Right cardiac atrium (tissue), 5 donors: ENCODE data around the gene CRISPLD2. TPM values are rescaled to one million over a fixed set of nuclear protein-coding genes. Genes with fewer than 3 reads are reported as not detected.

Experiments used
- ATAC-seq, 2 donors: fragments of 200-7000 bp; cut with Tn5 transposase; one replicate each; pipeline versions ENCODE4 v1.8.0 to v1.9.1; 2020; ENCODE audit warnings: moderate library complexity in 2 of 2, mild to moderate bottlenecking in 1 of 2
- DNase-seq, 3 donors: peaks; one replicate each; pipeline ENCODE4 v3.0.0-alpha.2; 2020
- H3K27ac ChIP-seq: one replicate; pipeline ENCODE4 v1.5.1; 2013; ENCODE audit warnings: mild to moderate bottlenecking, low read length, control low read depth, moderate library complexity
- H3K27me3 ChIP-seq: one replicate; pipeline ENCODE4 v1.6.1; 2013; ENCODE audit not compliant: control insufficient read depth, insufficient read depth
- H3K4me1 ChIP-seq: one replicate; pipeline ENCODE4 v1.6.1; 2013; ENCODE audit warnings: low read length; ENCODE audit not compliant: control insufficient read depth, insufficient read depth
- H3K4me3 ChIP-seq: one replicate; pipeline ENCODE4 v1.5.1; 2013; ENCODE audit warnings: low read length, control low read depth
- H3K9me3 ChIP-seq: one replicate; pipeline ENCODE4 v1.6.1; 2013; ENCODE audit warnings: low read length; ENCODE audit not compliant: control insufficient read depth
- WGBS: extraction: QIAGEN DNeasy Blood & Tissue Kit; methylation state at CpG from one replicate; pipeline ENCODE4 v1.1.7; 2013; 5-methylcytosine and 5-hydroxymethylcytosine counted together
- intact Hi-C, 4 donors: fragments of 100-400 bp; cut with DNase I; formaldehyde crosslinking; loops; one replicate each; pipeline versions ENCODE4 v1.11.0 to v1.14.0; 2022 to 2023
- polyA plus RNA-seq: library from polyadenylated mRNA; stranded (reverse); fragments of 200-250 nt; gene quantifications from one replicate; pipeline ENCODE4 v1.2.3, GENCODE V29; 2013
- total RNA-seq, 4 donors: library from RNA; stranded (reverse); fragmentation: NEBNext Ultra II Directional; extraction: Animal tissue kit (Norgen Biotek cat#: 25700); gene quantifications; one replicate each; pipeline ENCODE4 v1.2.1, GENCODE V29; 2021
- donor health status: healthy with polysubstance abuse.
- donor health status: DM: no; HTN: yes; CAD: no.
- donor health status: DM: no; HTN: no; CAD: no.
- donor health status: DM: no; HTN: yes; CAD: no; lungs with severe emphysema.
- donor health status: DM: yes; HTN: yes; CAD: no.

Gene CRISPLD2
- total and polyA plus RNA-seq, 5 donors, result 12.7 to 69.5 (median 26.3) TPM

GRCh38 chr16:84815462-84815861, 4.3 kb upstream of the CRISPLD2 start:
- H3K4me1 ChIP-seq, result no peaks in the 10 kb centered on the region
- DNase-seq (peak in 2 of 3 donors; percentile 43 to 76), ATAC-seq (no peak)
- 55% methylated on average over 7 of the region's 7 CpGs for WGBS
- H3K9me3 ChIP-seq, result no peaks in the 10 kb centered on the region
- H3K27me3 ChIP-seq, result no peaks in the 10 kb centered on the region
- no peak overlapping the region for H3K27ac ChIP-seq
- H3K4me3 ChIP-seq, result no peak overlapping the region
- intact Hi-C loops, result no loop called here

- H3K27me3 ChIP-seq, result no peaks in the 10 kb centered on the region
- no peak overlapping the region for H3K27ac ChIP-seq
- intact Hi-C loops, result no loop called here
- WGBS, result 87% methylated on average over 7 of the region's 7 CpGs
- H3K4me1 ChIP-seq, result no peaks in the 10 kb centered on the region
- ATAC-seq (no peak), DNase-seq (no peak)
- no peak overlapping the region for H3K4me3 ChIP-seq
- no peaks in the 10 kb centered on the region for H3K9me3 ChIP-seq
These were observed 3.8 kb upstream of the CRISPLD2 start for GRCh38 chr16:84816023-84816422.

DNA sequence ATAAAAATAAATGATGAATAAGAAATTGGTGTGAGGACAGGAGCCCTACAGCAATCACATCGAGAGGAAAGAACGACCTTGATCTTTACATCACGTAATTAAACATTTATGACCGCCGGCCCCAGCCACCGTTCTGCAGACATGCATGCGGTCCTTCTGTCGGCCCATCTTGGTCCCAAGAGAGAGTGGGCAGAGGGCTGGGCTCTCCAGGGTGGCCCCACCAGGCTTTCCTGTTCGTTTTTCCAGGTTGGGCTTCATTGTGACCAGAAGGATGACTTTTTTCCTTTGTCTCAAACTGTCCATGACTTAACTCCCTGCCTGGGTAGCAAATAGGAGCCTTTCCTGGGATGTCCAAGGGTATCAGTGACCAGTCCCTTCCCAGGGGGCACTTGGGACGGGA, 3.3 kb upstream of the CRISPLD2 start:
- DNase-seq, result no peak
- ATAC-seq, result no peak
- Histone ChIP-seq H3K27ac (no peak overlapping the region), H3K27me3 (no peaks in the 10 kb centered on the region), H3K4me3 (no peak overlapping the region), H3K4me1 (no peaks in the 10 kb centered on the region), H3K9me3 (no peaks in the 10 kb centered on the region)
- 85% methylated on average over 10 of the region's 10 CpGs for WGBS
- intact Hi-C loops, result no loop called here

GRCh38 chr16:84817206-84817605, 2.6 kb upstream of the CRISPLD2 start:
- no peak overlapping the region for H3K4me3 ChIP-seq
- H3K27me3 ChIP-seq, result no peaks in the 10 kb centered on the region
- WGBS, result 89% methylated on average over 10 of the region's 10 CpGs
- H3K4me1 ChIP-seq, result peaks cover 2% of the 10 kb centered on the region
- ATAC-seq (no peak), DNase-seq (no peak)
- intact Hi-C loops, result no loop called here
- no peaks in the 10 kb centered on the region for H3K9me3 ChIP-seq
- no peak overlapping the region for H3K27ac ChIP-seq

DNA sequence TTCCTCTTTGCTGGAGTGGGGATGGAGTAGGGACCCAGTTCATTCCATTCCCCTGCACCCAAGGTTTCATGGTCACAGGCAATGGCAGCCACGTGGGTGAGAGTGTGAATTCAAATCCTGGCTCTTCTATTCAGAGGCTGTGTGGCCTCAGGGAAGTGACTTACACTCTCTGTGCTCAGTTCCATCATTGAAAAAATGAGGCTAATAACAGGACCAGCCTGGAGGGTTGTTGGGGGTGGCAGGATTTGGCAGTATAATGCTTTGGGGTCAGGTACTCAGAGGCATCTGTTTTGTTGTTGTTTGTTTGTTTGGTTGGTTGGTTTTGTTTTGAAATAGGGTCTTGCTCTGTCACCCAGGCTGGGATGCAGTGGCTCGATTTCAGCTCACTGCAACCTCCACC, 2.2 kb upstream of the CRISPLD2 start:
- Histone ChIP-seq H3K4me1 (peaks cover 2% of the 10 kb centered on the region), H3K27me3 (no peaks in the 10 kb centered on the region), H3K27ac (no peak overlapping the region), H3K9me3 (no peaks in the 10 kb centered on the region), H3K4me3 (no peak overlapping the region)
- WGBS, result 76% methylated on average over 2 of the region's 2 CpGs
- intact Hi-C loops, result no loop called here
- DNase-seq (no peak), ATAC-seq (no peak)

DNA sequence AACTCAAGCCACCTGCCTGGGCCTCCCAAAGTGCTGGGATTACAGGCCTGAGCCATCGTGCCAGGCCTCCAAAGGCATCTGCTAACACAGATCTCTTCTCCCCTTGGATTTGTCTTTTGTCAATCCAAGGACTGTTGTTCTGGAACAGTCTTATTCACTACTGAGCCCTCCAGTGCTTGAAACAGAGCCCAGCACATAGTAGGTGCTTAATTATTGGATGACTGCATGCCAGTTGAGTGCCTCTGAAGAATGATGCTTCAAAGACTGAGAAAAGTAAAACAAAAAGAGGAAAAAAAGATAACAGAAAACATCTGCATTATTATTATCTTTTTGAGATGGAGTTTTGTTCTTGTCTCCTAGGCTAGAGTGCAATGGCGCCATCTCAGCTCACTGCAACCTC, 1.7 kb upstream of the CRISPLD2 start:
- H3K27me3 ChIP-seq, result no peaks in the 10 kb centered on the region
- H3K4me3 ChIP-seq, result no peak overlapping the region
- H3K27ac ChIP-seq, result no peak overlapping the region
- ATAC-seq (no peak), DNase-seq (no peak)
- 88% methylated on average over 2 of the region's 2 CpGs for WGBS
- H3K9me3 ChIP-seq, result no peaks in the 10 kb centered on the region
- peaks cover 3% of the 10 kb centered on the region for H3K4me1 ChIP-seq
- intact Hi-C loops, result no loop called here

GRCh38 chr16:84818989-84819643, 669 bp upstream of the CRISPLD2 start:
- intact Hi-C loops, result no loop called here
- peak overlapping the region; percentile 2 for H3K4me3 ChIP-seq
- no peaks in the 10 kb centered on the region for H3K9me3 ChIP-seq
- 63% methylated on average over 29 of the region's 29 CpGs for WGBS
- H3K4me1 ChIP-seq, result peaks cover 3% of the 10 kb centered on the region
- no peak for DNase-seq
- no peaks in the 10 kb centered on the region for H3K27me3 ChIP-seq
- no peak overlapping the region for H3K27ac ChIP-seq
- ATAC-seq, result peak in 1 of 2 donors; percentile 2

DNA sequence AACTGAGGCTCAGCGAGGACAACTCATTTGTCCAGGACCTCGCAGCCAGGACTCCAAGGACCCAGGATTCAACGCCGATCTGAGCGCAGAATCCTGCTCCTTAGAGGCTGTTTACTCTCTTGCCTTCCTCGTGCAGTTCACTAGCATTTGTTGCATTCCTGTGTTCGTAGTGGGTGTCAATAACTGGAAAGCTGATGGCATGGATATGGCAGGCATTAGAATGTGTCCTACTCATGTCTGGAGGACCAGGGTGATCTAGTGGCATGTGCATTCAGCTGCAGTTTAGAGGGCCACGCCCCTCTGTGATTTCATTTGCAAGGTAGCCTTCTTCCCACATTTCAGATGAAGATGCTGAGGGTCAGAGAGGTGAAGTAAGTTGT, 510 bp downstream of the CRISPLD2 start:
- ATAC-seq (no peak), DNase-seq (no peak)
- intact Hi-C loops, result no loop called here
- H3K9me3 ChIP-seq, result no peaks in the 10 kb centered on the region
- H3K4me3 ChIP-seq, result peak overlapping the region; percentile 66
- H3K4me1 ChIP-seq, result peaks cover 3% of the 10 kb centered on the region
- WGBS, result 48% methylated on average over 8 of the region's 8 CpGs
- H3K27ac ChIP-seq, result no peak overlapping the region
- H3K27me3 ChIP-seq, result no peaks in the 10 kb centered on the region

GRCh38 chr16:84820771-84821170, 986 bp downstream of the CRISPLD2 start:
- DNase-seq, result peak in 1 of 3 donors; percentile 65
- H3K9me3 ChIP-seq, result no peaks in the 10 kb centered on the region
- H3K27ac ChIP-seq, result no peak overlapping the region
- peaks cover 3% of the 10 kb centered on the region for H3K4me1 ChIP-seq
- ATAC-seq, result peak in 1 of 2 donors; percentile 11
- H3K27me3 ChIP-seq, result no peaks in the 10 kb centered on the region
- intact Hi-C loops, result no loop called here
- H3K4me3 ChIP-seq, result peak overlapping the region; percentile 66
- WGBS, result 63% methylated on average over 12 of the region's 12 CpGs

GRCh38 chr16:84821179-84821578, 1.4 kb downstream of the CRISPLD2 start:
- intact Hi-C loops, result no loop called here
- Histone ChIP-seq H3K4me1 (peaks cover 3% of the 10 kb centered on the region), H3K9me3 (no peaks in the 10 kb centered on the region), H3K27ac (no peak overlapping the region), H3K27me3 (no peaks in the 10 kb centered on the region), H3K4me3 (peak overlapping the region; percentile 66)
- DNase-seq, result peak in 1 of 3 donors; percentile 42
- WGBS, result 80% methylated on average over 9 of the region's 9 CpGs
- no peak for ATAC-seq

DNA sequence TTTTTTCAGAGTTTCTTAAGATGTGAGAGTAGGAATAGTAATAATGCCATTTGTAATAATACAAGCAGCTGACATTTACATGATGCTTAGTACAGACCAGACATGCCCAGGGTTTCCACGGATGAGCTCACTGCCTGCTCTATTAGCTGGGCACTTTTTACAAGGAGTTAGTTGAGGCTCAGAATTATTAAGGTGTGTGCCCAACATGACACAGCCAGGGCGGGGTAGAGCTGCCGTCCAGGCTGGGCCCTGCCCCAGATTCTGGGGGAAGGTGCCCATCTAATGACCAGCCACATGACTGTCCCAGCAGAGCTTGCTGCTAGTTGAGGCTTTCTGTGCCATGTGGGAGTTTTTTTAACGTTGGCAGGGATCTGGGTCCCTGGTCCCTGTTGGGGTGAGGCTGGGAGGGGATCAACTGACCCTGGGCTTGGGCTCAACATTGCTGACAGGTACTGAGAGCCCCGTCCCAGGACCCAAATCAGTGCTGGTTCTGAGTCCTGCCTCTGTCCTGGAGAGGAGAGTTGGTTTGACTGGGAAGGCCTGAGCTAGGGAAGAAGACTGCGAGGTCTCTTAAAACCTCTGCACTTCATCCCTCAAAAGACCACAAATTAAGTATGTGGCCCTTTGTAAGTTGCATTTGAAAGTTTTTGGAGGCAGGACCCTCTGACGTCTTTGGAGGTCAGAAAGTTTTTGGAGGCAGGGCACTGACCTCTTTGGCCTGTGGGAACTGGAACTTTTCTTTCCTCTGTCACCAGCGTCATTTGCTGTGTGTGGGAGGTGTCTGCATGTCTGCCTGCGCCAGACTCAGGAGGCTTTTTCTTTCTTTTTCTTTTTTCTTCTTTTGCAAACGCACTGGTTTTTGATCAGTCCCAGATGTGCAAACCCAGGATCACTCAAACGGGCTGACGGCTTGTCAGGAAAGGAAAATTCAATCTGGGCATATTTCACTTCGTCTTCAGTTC, 2.2 kb downstream of the CRISPLD2 start:
- peaks cover 3% of the 10 kb centered on the region for H3K4me1 ChIP-seq
- H3K4me3 ChIP-seq, result peak overlapping the region; percentile 66
- DNase-seq (peak in 1 of 3 donors; percentile 43), ATAC-seq (peak in 1 of 2 donors; percentile 18)
- peak overlapping the region; percentile 67 for H3K27ac ChIP-seq
- H3K27me3 ChIP-seq, result no peaks in the 10 kb centered on the region
- intact Hi-C loops, result no loop called here
- 48% methylated on average over 13 of the region's 13 CpGs for WGBS
- H3K9me3 ChIP-seq, result no peaks in the 10 kb centered on the region
